MM.1S (cell line): ENCODE results near the gene RHOBTB3.

Source experiments
- DNase-seq: peaks from one replicate; pipeline ENCODE4 v3.0.0-alpha.2; 2015
- H2AFZ ChIP-seq: fragments of 300-600 bp; sonication (generic); 2 replicates; pipeline ENCODE4 v1.6.0; 2016; ENCODE audit warnings: antibody characterized with exemption, low read length
- H3F3A ChIP-seq: fragments of 300-600 bp; sonication (generic); 2 replicates; pipeline ENCODE4 v1.6.1; 2016; ENCODE audit warnings: mild to moderate bottlenecking, antibody characterized with exemption, low read length, moderate library complexity, mixed read lengths; ENCODE audit not compliant: insufficient read depth
- H3K27ac ChIP-seq: fragments of 300-600 bp; sonication (generic); 2 replicates; pipeline ENCODE4 v1.5.1; 2016; ENCODE audit warnings: mild to moderate bottlenecking, low read length
- H3K27me3 ChIP-seq: fragments of 300-600 bp; sonication (generic); replicated peaks from 2 replicates; pipeline ENCODE4 v1.6.0; 2016; ENCODE audit warnings: low read length; ENCODE audit not compliant: insufficient read depth
- H3K36me3 ChIP-seq: fragments of 300-600 bp; sonication (generic); replicated peaks from 2 replicates; pipeline ENCODE4 v1.6.1; 2016; ENCODE audit warnings: mild to moderate bottlenecking, low read length, mixed read lengths; ENCODE audit not compliant: insufficient read depth
- H3K4me1 ChIP-seq: fragments of 300-600 bp; sonication (generic); 2 replicates; pipeline ENCODE4 v1.6.1; 2016; ENCODE audit warnings: low read length, mixed read lengths
- H3K4me2 ChIP-seq: fragments of 300-600 bp; sonication (generic); 2 replicates; pipeline ENCODE4 v1.6.0; 2016; ENCODE audit warnings: low read depth, low read length
- H3K4me3 ChIP-seq: fragments of 300-600 bp; sonication (generic); 2 replicates; pipeline ENCODE4 v1.5.1; 2016; ENCODE audit warnings: low read length, mixed read lengths
- H3K79me2 ChIP-seq: fragments of 300-600 bp; sonication (generic); 2 replicates; pipeline ENCODE4 v1.6.1; 2016; ENCODE audit warnings: mixed run types, low read length, mixed read lengths
- H3K9ac ChIP-seq: fragments of 300-600 bp; sonication (generic); 2 replicates; pipeline ENCODE4 v1.6.1; 2016; ENCODE audit warnings: low read length, mixed read lengths
- H3K9me2 ChIP-seq: fragments of 300-600 bp; sonication (generic); replicated peaks from 2 replicates; pipeline ENCODE4 v1.6.1; 2016; ENCODE audit warnings: mild to moderate bottlenecking, low read length, mixed read lengths; ENCODE audit not compliant: insufficient read depth
- H3K9me3 ChIP-seq: fragments of 300-600 bp; sonication (generic); replicated peaks from 2 replicates; pipeline ENCODE4 v1.6.1; 2016; ENCODE audit warnings: mild to moderate bottlenecking, low read length, mixed read lengths; ENCODE audit not compliant: insufficient read depth
- H4K20me1 ChIP-seq: fragments of 300-600 bp; sonication (generic); 2 replicates; pipeline ENCODE4 v1.6.1; 2016; ENCODE audit warnings: mild to moderate bottlenecking, low read length, moderate library complexity, mixed read lengths; ENCODE audit not compliant: insufficient read depth
- CTCF ChIP-seq: fragments of 300-600 bp; sonication (generic); IDR thresholded peaks from 2 replicates; pipeline ENCODE4 v1.5.1; 2016; ENCODE audit warnings: antibody characterized with exemption, low read length, mixed read lengths
- EZH2 ChIP-seq: fragments of 300-600 bp; sonication (generic); optimal IDR thresholded peaks from 2 replicates; pipeline ENCODE3; 2017; ENCODE audit warnings: low read depth, mild to moderate bottlenecking, antibody characterized with exemption, low read length, mixed read lengths
- EZH2phosphoT487 ChIP-seq: fragments of 300-600 bp; sonication (generic); IDR thresholded peaks from 2 replicates; pipeline ENCODE4 v1.6.1; 2018; ENCODE audit warnings: antibody characterized with exemption, low read length

RHOBTB3 gene

GRCh38 chr5:95801532-95801931, 70.4 kb downstream of the RHOBTB3 start:
- H3K79me2 ChIP-seq, result no peaks in the 10 kb centered on the region
- no peaks in the 10 kb centered on the region for H3K9me3 ChIP-seq
- no peak overlapping the region for H2AFZ ChIP-seq
- no peak overlapping the region for H3K27ac ChIP-seq
- no peaks in the 10 kb centered on the region for H3K36me3 ChIP-seq
- H3F3A ChIP-seq, result no peaks in the 10 kb centered on the region
- no peaks in the 10 kb centered on the region for H4K20me1 ChIP-seq
- TF ChIP-seq EZH2phosphoT487, result no peak
- no peak for TF ChIP-seq CTCF
- no peak for TF ChIP-seq EZH2
- H3K9ac ChIP-seq, result no peak overlapping the region
- no peak overlapping the region for H3K4me3 ChIP-seq
- no peaks in the 10 kb centered on the region for H3K4me1 ChIP-seq
- DNase-seq, result no peak
- H3K27me3 ChIP-seq, result no peaks in the 10 kb centered on the region
- H3K4me2 ChIP-seq, result no peak overlapping the region
- H3K9me2 ChIP-seq, result no peaks in the 10 kb centered on the region

- no peaks in the 10 kb centered on the region for H3F3A ChIP-seq
- H3K9ac ChIP-seq, result no peak overlapping the region
- H2AFZ ChIP-seq, result no peak overlapping the region
- H3K4me1 ChIP-seq, result no peaks in the 10 kb centered on the region
- TF ChIP-seq EZH2, result no peak
- no peaks in the 10 kb centered on the region for H3K27me3 ChIP-seq
- no peaks in the 10 kb centered on the region for H3K79me2 ChIP-seq
- no peaks in the 10 kb centered on the region for H4K20me1 ChIP-seq
- H3K27ac ChIP-seq, result no peak overlapping the region
- no peaks in the 10 kb centered on the region for H3K9me3 ChIP-seq
- H3K36me3 ChIP-seq, result no peaks in the 10 kb centered on the region
- no peak overlapping the region for H3K4me2 ChIP-seq
- H3K4me3 ChIP-seq, result no peak overlapping the region
- DNase-seq, result no peak
- H3K9me2 ChIP-seq, result no peaks in the 10 kb centered on the region
Measured at GRCh38 chr5:95801961-95802360, 70.8 kb downstream of the RHOBTB3 start.

- Histone ChIP-seq H3K79me2 (no peaks in the 10 kb centered on the region), H3K36me3 (no peaks in the 10 kb centered on the region), H3K27me3 (no peaks in the 10 kb centered on the region), H3F3A (peaks cover 8% of the 10 kb centered on the region), H3K27ac (no peak overlapping the region; the same call in 1 of the 2 replicates), H3K9me2 (no peaks in the 10 kb centered on the region), H3K4me2 (no peak overlapping the region), H3K4me3 (no peak overlapping the region), H3K9ac (no peak overlapping the region), H4K20me1 (no peaks in the 10 kb centered on the region), H3K9me3 (no peaks in the 10 kb centered on the region), H3K4me1 (peaks cover 11% of the 10 kb centered on the region), H2AFZ (no peak overlapping the region)
- TF ChIP-seq EZH2, result no peak
- TF ChIP-seq EZH2phosphoT487, result no peak
- TF ChIP-seq CTCF, result no peak
- no peak for DNase-seq
Measured at GRCh38 chr5:95803271-95804148, 72.4 kb downstream of the RHOBTB3 start.
